Neuronal stem cell (in vitro differentiated cells): ENCODE measurements around the gene HMCN1.

Source experiments
- DNase-seq: peaks from one replicate; pipeline ENCODE4 v3.0.0-alpha.2; 2013; ENCODE audit warnings: low spot score
- H2AFZ ChIP-seq: one replicate; pipeline ENCODE4 v1.6.1; 2013; ENCODE audit warnings: mild to moderate bottlenecking, low read length, inconsistent platforms
- H2AK5ac ChIP-seq: 2 replicates; pipeline ENCODE4 v1.6.1; 2013; ENCODE audit warnings: low read depth, mild to moderate bottlenecking, inconsistent platforms, low read length, moderate library complexity, mixed read lengths
- H2BK120ac ChIP-seq: 2 replicates; pipeline ENCODE4 v1.6.1; 2013; ENCODE audit warnings: low read depth, mild to moderate bottlenecking, inconsistent platforms, low read length, moderate library complexity, mixed read lengths
- H2BK12ac ChIP-seq: one replicate; pipeline ENCODE4 v1.6.1; 2013; ENCODE audit warnings: low read length, inconsistent platforms
- H2BK15ac ChIP-seq: 2 replicates; pipeline ENCODE4 v1.6.1; 2013; ENCODE audit warnings: mild to moderate bottlenecking, low read length, inconsistent platforms, mixed read lengths
- H2BK5ac ChIP-seq: one replicate; pipeline ENCODE4 v1.6.1; 2013; ENCODE audit warnings: inconsistent platforms, mild to moderate bottlenecking, low read length, moderate library complexity
- H3K14ac ChIP-seq: one replicate; pipeline ENCODE4 v1.6.1; 2013; ENCODE audit warnings: low read length, inconsistent platforms
- H3K18ac ChIP-seq: 2 replicates; pipeline ENCODE4 v1.6.1; 2013; ENCODE audit warnings: low read length, inconsistent platforms
- H3K23ac ChIP-seq: 2 replicates; pipeline ENCODE4 v1.6.1; 2013; ENCODE audit warnings: low read depth, mild to moderate bottlenecking, mixed read lengths, low read length, inconsistent platforms; ENCODE audit not compliant: poor library complexity
- H3K27ac ChIP-seq: replicated peaks from 3 replicates; pipeline ENCODE4 v1.5.1; 2013; ENCODE audit warnings: low read length, inconsistent platforms
- H3K27me3 ChIP-seq, 3 experiments: 2 replicates each; pipeline ENCODE4 v1.6.1; 2013; ENCODE audit warnings: low read length in 3 of 3, mild to moderate bottlenecking in 2 of 3, inconsistent platforms in 1 of 3, low read depth in 1 of 3, mixed read lengths in 1 of 3, moderate library complexity in 1 of 3; ENCODE audit not compliant: control insufficient read depth in 3 of 3, insufficient read depth in 3 of 3
- H3K36me3 ChIP-seq, 2 donors: replicated peaks in 1 of 2; 2 replicates each; pipeline ENCODE4 v1.6.1; 2013; ENCODE audit warnings: low read length in 2 of 2; ENCODE audit not compliant: control insufficient read depth in 2 of 2, insufficient read depth in 2 of 2
- H3K4ac ChIP-seq: 2 replicates; pipeline ENCODE4 v1.6.1; 2013; ENCODE audit warnings: inconsistent platforms, mild to moderate bottlenecking, low read length, moderate library complexity
- H3K4me1 ChIP-seq, 2 donors: 1 replicate in 1 of 2; 2 replicates in 1 of 2; pipeline ENCODE4 v1.6.1; 2013; ENCODE audit warnings: low read length in 2 of 2, low read depth in 1 of 2; ENCODE audit not compliant: control insufficient read depth in 2 of 2, insufficient read depth in 1 of 2
- H3K4me2 ChIP-seq: one replicate; pipeline ENCODE4 v1.6.1; 2013; ENCODE audit warnings: mild to moderate bottlenecking, low read length, inconsistent platforms; ENCODE audit not compliant: insufficient read depth, poor library complexity, severe bottlenecking
- H3K4me3 ChIP-seq, 2 donors: 2 replicates each; pipeline ENCODE4 v1.5.1; 2013; ENCODE audit warnings: low read length in 2 of 2, mild to moderate bottlenecking in 2 of 2, inconsistent platforms in 1 of 2, moderate library complexity in 1 of 2
- H3K79me1 ChIP-seq: one replicate; pipeline ENCODE4 v1.6.1; 2013; ENCODE audit warnings: low read depth, mild to moderate bottlenecking, inconsistent platforms, low read length, moderate library complexity
- H3K9ac ChIP-seq: one replicate; pipeline ENCODE4 v1.6.1; 2013; ENCODE audit warnings: mild to moderate bottlenecking, low read depth, low read length, inconsistent platforms; ENCODE audit not compliant: poor library complexity
- H3K9me3 ChIP-seq, 2 donors: replicated peaks in 1 of 2; 2 replicates each; pipeline versions ENCODE3 to v1.6.1; 2013; ENCODE audit warnings: low read length in 2 of 2, mild to moderate bottlenecking in 2 of 2, inconsistent platforms in 1 of 2, low read depth in 1 of 2, mixed read lengths in 1 of 2, moderate library complexity in 1 of 2; ENCODE audit not compliant: control insufficient read depth in 2 of 2, insufficient read depth in 1 of 2
- H4K8ac ChIP-seq: one replicate; pipeline ENCODE4 v1.6.1; 2013; ENCODE audit warnings: low read depth, mild to moderate bottlenecking, inconsistent platforms, low read length, moderate library complexity
- H4K91ac ChIP-seq: one replicate; pipeline ENCODE4 v1.6.1; 2013; ENCODE audit warnings: low read length, low read depth, mild to moderate bottlenecking, inconsistent platforms; ENCODE audit not compliant: poor library complexity
- WGBS, 2 donors: extraction: QIAGEN DNeasy Blood & Tissue Kit; methylation state at CpG; one replicate each; pipeline ENCODE4 v1.1.7; 2013; ENCODE audit warnings: missing lambda C conversion rate in 2 of 2, mixed read lengths in 1 of 2; ENCODE audit not compliant: insufficient read length in 2 of 2, insufficient replicate concordance in 1 of 2; ENCODE audit errors: extremely low coverage in 2 of 2; 5-methylcytosine and 5-hydroxymethylcytosine counted together

Gene HMCN1

GRCh38 chr1:186165303-186165702, 431.1 kb downstream of the HMCN1 start:
- no peak for DNase-seq
- no peak overlapping the region for H2BK12ac ChIP-seq

GRCh38 chr1:186167096-186167668, 433.0 kb downstream of the HMCN1 start:
- H3K27ac ChIP-seq: no peak overlapping the region
- no peak overlapping the region for H2BK120ac ChIP-seq
- H3K18ac ChIP-seq: no peak overlapping the region
- H3K9ac ChIP-seq: no peak overlapping the region
- no peak overlapping the region for H2AFZ ChIP-seq
- no peak overlapping the region for H3K23ac ChIP-seq
- H2BK12ac ChIP-seq: no peak overlapping the region
- no peak overlapping the region for H3K4me3 ChIP-seq
- H4K8ac ChIP-seq: no peak overlapping the region
- H2AK5ac ChIP-seq: no peak overlapping the region
- DNase-seq: no peak
- H3K36me3 ChIP-seq: no peaks in the 10 kb centered on the region
- H4K91ac ChIP-seq: no peak overlapping the region
- H3K27me3 ChIP-seq: no peaks in the 10 kb centered on the region
- WGBS, 2 donors: no CpG with 5 or more reads among the region's 5 CpGs
- H3K79me1 ChIP-seq: no peaks in the 10 kb centered on the region
- peaks cover 0 to 2% of the 10 kb centered on the region in 2 donors for H3K9me3 ChIP-seq
- H3K4me1 ChIP-seq: no peaks in the 10 kb centered on the region
- H3K14ac ChIP-seq: no peak overlapping the region
- no peak overlapping the region for H2BK15ac ChIP-seq
- no peak overlapping the region for H2BK5ac ChIP-seq
- H3K4me2 ChIP-seq: no peak overlapping the region
- H3K4ac ChIP-seq: no peak overlapping the region

More at GRCh38 chr1:186165303-186165702, 431.1 kb downstream of the HMCN1 start:
- peaks cover 0 to 2% of the 10 kb centered on the region in 2 donors for H3K9me3 ChIP-seq
- H3K36me3 ChIP-seq: no peaks in the 10 kb centered on the region
- H4K91ac ChIP-seq: no peak overlapping the region
- H4K8ac ChIP-seq: no peak overlapping the region
- H3K4me2 ChIP-seq: no peak overlapping the region
- no peak overlapping the region for H3K4me3 ChIP-seq
- no peak overlapping the region for H3K9ac ChIP-seq
- no peak overlapping the region for H2AFZ ChIP-seq
- no peak overlapping the region for H3K23ac ChIP-seq
- no peak overlapping the region for H3K18ac ChIP-seq
- no peak overlapping the region for H2BK120ac ChIP-seq
- H3K27me3 ChIP-seq: no peaks in the 10 kb centered on the region
- H2AK5ac ChIP-seq: no peak overlapping the region
- no peaks in the 10 kb centered on the region for H3K79me1 ChIP-seq
- no peak overlapping the region for H3K14ac ChIP-seq
- no peak overlapping the region for H2BK5ac ChIP-seq
- WGBS, 2 donors: no CpG with 5 or more reads among the region's 1 CpG
- H2BK15ac ChIP-seq: no peak overlapping the region
- H3K4me1 ChIP-seq: no peaks in the 10 kb centered on the region
- H3K27ac ChIP-seq: no peak overlapping the region
- no peak overlapping the region for H3K4ac ChIP-seq

GRCh38 chr1:186175588-186175987, 441.4 kb downstream of the HMCN1 start:
- Histone ChIP-seq H2AFZ (peak overlapping the region; percentile 43), H3K9me3 (no peaks in the 10 kb centered on the region), H4K91ac (no peak overlapping the region), H3K36me3 (no peaks in the 10 kb centered on the region), H2BK12ac (no peak overlapping the region), H3K79me1 (no peaks in the 10 kb centered on the region), H3K4me2 (no peak overlapping the region), H3K9ac (no peak overlapping the region), H3K4me3 (no peak overlapping the region), H2BK5ac (no peak overlapping the region), H3K4me1 (no peaks in the 10 kb centered on the region), H3K14ac (no peak overlapping the region), H2AK5ac (no peak overlapping the region), H3K23ac (no peak overlapping the region), H4K8ac (no peak overlapping the region), H2BK120ac (no peak overlapping the region), H3K18ac (no peak overlapping the region), H2BK15ac (no peak overlapping the region), H3K4ac (no peak overlapping the region), H3K27me3 (no peaks in the 10 kb centered on the region), H3K27ac (no peak overlapping the region)
- WGBS, 2 donors: no CpG with 5 or more reads among the region's 4 CpGs
- DNase-seq: no peak

GRCh38 chr1:186178426-186179043, 444.3 kb downstream of the HMCN1 start:
- Histone ChIP-seq H2AK5ac (no peak overlapping the region), H3K27ac (no peak overlapping the region), H3K23ac (no peak overlapping the region), H3K4me2 (no peak overlapping the region), H3K79me1 (no peaks in the 10 kb centered on the region), H4K8ac (no peak overlapping the region), H4K91ac (no peak overlapping the region), H2BK15ac (no peak overlapping the region), H2BK5ac (no peak overlapping the region), H3K4ac (no peak overlapping the region), H3K18ac (no peak overlapping the region), H3K9ac (no peak overlapping the region), H2BK12ac (no peak overlapping the region), H3K9me3 (no peaks in the 10 kb centered on the region), H3K14ac (no peak overlapping the region), H3K36me3 (no peaks in the 10 kb centered on the region), H2BK120ac (no peak overlapping the region), H3K27me3 (no peaks in the 10 kb centered on the region), H2AFZ (no peak overlapping the region), H3K4me1 (no peaks in the 10 kb centered on the region), H3K4me3 (no peak overlapping the region)
- WGBS, 2 donors: no CpG with 5 or more reads among the region's 5 CpGs
- DNase-seq: no peak
